GM12892 (cell line): ENCODE data around the gene GPR39.

Experiments used
- DNase-seq: peaks from one replicate; pipeline ENCODE4 v3.0.0; 2011; ENCODE audit not compliant: insufficient read length
- FAIRE-seq: peaks from 2 replicates; lab custom pipeline; 2011; peaks lifted over from hg19 to GRCh38; lab: Jason Lieb, UNC
- POLR2A ChIP-seq: IDR thresholded peaks from 2 replicates; pipeline ENCODE4 v1.6.1; 2011; ENCODE audit warnings: low read depth, low read length, control low read depth
- POLR2AphosphoS5 ChIP-seq: IDR thresholded peaks from 2 replicates; pipeline ENCODE4 v1.6.1; 2011; ENCODE audit warnings: low read depth, low read length, control low read depth
- TAF1 ChIP-seq: IDR thresholded peaks from 2 replicates; pipeline ENCODE4 v1.6.1; 2011; ENCODE audit warnings: low read depth, mild to moderate bottlenecking, control low read depth, low read length, borderline replicate concordance

Gene GPR39

GRCh38 chr2:132604561-132604960 lies 188.0 kb downstream of the GPR39 start:
- DNase-seq (no peak), FAIRE-seq (no peak)
- no peak for TF ChIP-seq POLR2AphosphoS5
- no peak for TF ChIP-seq POLR2A
- no peak for TF ChIP-seq TAF1

GRCh38 chr2:132605236-132606180 lies 188.9 kb downstream of the GPR39 start:
- FAIRE-seq (no peak), DNase-seq (no peak)
- no peak for TF ChIP-seq POLR2AphosphoS5
- no peak for TF ChIP-seq TAF1

- no peak for FAIRE-seq
- DNase-seq = no peak
- TF ChIP-seq TAF1 (no peak), POLR2AphosphoS5 (no peak), POLR2A (no peak)
Measured at GRCh38 chr2:132606649-132607048, 190.0 kb downstream of the GPR39 start.

- TF ChIP-seq POLR2A (no peak), POLR2AphosphoS5 (no peak), TAF1 (no peak)
- FAIRE-seq (no peak), DNase-seq (no peak)
Measured at GRCh38 chr2:132607426-132608090, 191.0 kb downstream of the GPR39 start.

GRCh38 chr2:132608311-132608710 lies 191.7 kb downstream of the GPR39 start:
- FAIRE-seq (no peak), DNase-seq (no peak)
- TF ChIP-seq TAF1 (no peak), POLR2A (no peak), POLR2AphosphoS5 (no peak)

GRCh38 chr2:132609101-132609890 lies 192.7 kb downstream of the GPR39 start:
- no peak for DNase-seq
- TF ChIP-seq POLR2A = no peak
- no peak for TF ChIP-seq TAF1
- TF ChIP-seq POLR2AphosphoS5 = no peak
- FAIRE-seq = no peak

- no peak for FAIRE-seq
Measured at GRCh38 chr2:132611719-132612118, 195.1 kb downstream of the GPR39 start.

GRCh38 chr2:132615329-132616085 lies 198.9 kb downstream of the GPR39 start:
- TF ChIP-seq POLR2AphosphoS5 (no peak), POLR2A (no peak), TAF1 (no peak)
- DNase-seq (no peak), FAIRE-seq (no peak)

More at GRCh38 chr2:132611719-132612118, 195.1 kb downstream of the GPR39 start:
- no peak for TF ChIP-seq TAF1
- no peak for TF ChIP-seq POLR2A
- TF ChIP-seq POLR2AphosphoS5 = no peak
- DNase-seq = no peak

- DNase-seq = no peak
- TF ChIP-seq POLR2A = no peak
- TF ChIP-seq TAF1 = no peak
- no peak for TF ChIP-seq POLR2AphosphoS5
- FAIRE-seq = no peak
Measured at GRCh38 chr2:132617989-132618388, 201.4 kb downstream of the GPR39 start.

GRCh38 chr2:132618734-132619133 lies 202.1 kb downstream of the GPR39 start:
- no peak for DNase-seq
- TF ChIP-seq TAF1 (no peak), POLR2A (no peak)

GRCh38 chr2:132620115-132620514 lies 203.5 kb downstream of the GPR39 start:
- no peak for FAIRE-seq
- no peak for DNase-seq
- TF ChIP-seq POLR2A (no peak), POLR2AphosphoS5 (no peak), TAF1 (no peak)

More at GRCh38 chr2:132618734-132619133, 202.1 kb downstream of the GPR39 start:
- FAIRE-seq = no peak
